NCI-H2171 (cell line): Measurements from ENCODE around the gene ASIC4.

Experiments
- DNase-seq: peaks from one replicate; lab custom pipeline; 2025; lab: John Stamatoyannopoulos, UW

The ASIC4 gene

DNA sequence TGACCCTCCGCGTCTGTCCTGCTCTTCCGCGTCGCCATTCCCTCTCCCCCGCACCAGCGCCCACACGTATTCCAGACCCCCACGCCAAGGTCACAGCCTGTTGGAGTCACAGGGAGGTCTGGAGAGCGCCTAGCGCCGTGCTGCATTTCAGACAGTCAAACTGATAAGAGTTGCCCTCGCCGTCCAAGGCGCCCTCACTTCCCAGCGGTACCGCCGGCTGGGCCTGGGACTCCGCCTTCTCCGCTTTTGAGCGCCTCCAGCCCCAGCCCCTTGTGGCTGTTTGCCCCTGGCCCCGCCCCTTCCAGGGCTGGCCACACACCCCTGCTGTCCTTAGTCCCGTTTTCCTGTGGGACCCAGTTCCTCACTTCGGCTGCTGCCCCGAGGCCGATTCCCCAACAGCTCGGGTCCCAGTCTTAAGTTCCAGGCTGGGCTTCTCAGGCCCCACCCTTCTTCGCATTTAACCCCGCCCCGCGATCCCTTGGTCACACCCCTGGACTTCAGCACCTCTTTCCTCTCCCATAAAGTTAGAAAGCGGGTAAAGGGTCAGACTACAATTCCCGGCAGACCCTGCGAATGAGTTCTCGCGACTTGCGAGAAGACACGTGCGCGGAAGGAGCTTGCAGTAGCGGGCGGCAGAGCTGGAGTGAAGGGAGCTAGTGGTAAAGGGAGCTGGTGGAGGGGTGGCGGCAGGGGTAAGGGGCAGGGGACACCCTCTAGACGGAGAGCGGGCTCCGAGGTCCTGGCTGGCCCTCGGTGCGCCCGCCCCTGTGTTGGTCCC lies 15.8 kb upstream of the ASIC4 start, which contains the start of gene GMPPA:
TSS of gene GMPPA (plus strand) at position 612 of the 778 bp plus-strand sequence. CDS start 1,085 bp downstream, outside the sequence.
- peak; percentile 97 for DNase-seq

DNA sequence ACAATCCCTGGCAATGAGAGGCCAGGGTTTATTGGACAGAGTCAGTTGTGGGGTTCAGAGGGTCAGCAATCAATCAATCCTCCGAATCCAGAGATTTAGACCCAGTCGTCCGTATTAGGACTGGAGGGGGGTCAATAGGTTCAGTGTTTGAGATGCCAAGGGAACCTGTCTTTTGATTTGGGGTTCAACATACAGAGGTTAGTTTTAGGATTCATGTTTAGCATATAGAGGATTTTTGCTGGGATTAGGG lies 15.3 kb upstream of the ASIC4 start:
- DNase-seq = no peak

DNA sequence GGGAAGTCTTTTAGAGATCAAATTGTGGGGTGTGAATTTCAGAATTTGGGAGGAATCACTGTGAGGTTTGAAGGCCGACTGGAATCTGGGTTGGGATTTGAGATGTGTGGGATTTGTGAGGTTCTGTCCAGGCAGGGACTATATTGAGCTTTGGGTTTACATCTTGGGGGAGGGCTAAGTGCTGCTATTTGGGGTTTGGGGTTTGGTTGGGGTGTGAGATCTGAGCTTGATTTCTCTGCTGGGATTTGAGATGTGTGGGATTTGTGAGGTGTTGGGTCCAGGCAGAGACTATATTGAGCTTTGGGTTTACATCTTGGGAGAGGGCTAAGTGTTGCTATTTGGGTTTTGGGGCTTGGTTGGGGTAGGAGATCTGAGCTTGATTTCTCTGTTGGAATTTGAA lies 14.7 kb upstream of the ASIC4 start:
- no peak for DNase-seq

DNA sequence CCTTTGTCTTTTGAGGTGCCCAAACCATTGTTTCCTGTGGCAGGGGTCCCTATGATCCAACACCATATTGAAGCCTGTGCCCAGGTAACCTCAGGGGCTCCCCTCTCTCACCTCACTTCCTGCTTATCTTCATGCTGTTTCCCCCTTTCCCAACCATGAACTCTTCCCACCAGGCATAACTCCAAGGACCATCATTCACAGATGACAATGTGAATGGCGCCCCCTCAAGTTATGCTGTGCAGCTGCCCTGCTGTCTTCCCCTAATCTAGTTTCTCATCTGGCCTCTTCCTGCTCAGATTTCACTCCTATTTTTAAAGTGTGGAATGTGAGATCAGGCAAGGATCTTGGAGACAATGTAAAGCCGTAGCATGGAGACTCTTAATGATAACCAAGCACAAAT lies 14.1 kb upstream of the ASIC4 start:
- DNase-seq = no peak

DNA sequence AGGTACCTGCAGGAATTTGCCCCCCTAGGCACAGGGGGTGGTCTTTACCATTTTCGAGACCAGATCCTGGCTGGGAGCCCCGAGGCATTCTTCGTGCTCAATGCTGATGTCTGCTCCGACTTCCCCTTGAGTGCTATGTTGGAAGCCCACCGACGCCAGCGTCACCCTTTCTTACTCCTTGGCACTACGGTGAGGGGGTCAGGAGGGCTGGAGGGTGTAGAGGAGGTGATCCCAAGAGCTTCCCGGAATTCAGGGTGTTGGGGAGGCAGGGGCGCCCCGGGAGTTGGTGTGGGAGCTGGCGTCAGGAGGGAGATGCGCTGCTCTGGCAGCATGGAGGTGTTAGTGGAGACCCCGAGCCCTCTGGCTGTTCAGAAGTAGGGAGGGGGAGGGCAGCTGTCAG lies 12.4 kb upstream of the ASIC4 start:
- DNase-seq = no peak

DNA sequence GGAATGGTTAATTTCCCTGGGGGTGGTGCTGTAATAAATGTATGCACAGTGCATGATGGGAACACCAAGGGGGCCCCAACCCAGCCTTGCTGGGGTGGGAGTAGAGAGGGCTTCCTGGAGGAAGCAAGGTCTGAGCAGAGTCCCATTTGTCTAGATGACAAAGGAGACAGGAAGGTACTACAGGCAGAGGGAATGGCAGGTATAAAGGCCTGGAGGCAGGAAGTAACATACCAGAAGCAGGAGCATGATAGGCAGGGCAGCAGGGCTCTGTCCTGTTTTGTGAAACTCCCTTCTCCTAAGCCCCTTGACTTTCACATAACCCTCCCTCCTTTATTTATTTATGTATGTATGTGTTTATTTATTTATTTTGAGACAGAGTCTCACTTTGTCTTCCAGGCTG lies 11.7 kb upstream of the ASIC4 start:
- DNase-seq = no peak

DNA sequence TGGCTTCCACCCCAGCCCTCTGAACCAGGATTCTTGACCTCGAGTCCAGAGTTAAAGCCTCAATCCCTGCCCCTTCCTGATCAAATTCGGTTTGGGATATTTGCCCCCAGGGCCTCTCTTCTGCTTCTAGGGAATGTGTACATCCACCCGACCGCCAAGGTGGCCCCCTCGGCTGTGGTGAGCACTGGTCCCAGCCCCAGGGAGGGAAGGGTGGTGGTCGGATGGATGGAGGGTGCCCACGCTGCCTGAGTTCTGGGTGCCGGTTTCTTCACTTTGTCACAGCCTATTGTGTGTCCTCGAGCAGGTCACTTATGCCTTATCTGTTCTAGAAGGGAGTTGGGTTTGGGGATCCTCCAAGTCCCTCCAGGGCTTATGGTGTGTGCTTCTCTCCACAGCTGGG lies 8.7 kb upstream of the ASIC4 start:
- no peak for DNase-seq

DNA sequence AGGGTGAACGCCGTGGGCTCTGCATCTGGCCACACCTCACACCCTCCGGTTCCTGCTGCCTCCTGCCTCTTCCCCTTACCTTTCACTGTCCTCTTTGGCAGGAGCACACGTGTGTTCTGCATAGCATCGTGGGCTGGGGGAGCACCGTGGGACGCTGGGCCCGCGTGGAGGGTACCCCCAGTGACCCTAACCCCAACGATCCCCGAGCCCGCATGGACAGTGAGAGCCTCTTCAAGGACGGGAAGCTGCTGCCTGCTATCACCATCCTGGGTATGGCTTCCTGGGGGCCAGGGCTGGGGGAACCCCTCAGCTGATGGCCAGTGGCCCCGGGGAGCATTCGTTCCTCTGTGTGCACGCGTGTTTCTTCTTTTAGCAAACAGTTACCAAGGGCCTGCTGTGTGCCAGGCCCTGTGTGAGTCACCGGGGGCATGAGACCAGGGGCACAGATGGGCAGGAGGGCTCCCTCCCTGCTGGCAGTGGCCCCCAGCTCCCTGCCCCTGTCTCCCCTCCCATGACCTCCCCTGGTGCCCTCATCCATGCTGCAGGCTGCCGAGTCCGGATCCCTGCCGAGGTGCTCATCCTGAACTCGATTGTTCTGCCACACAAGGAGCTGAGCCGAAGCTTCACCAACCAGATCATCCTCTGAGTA lies 8.0 kb upstream of the ASIC4 start:
- no peak for DNase-seq

- peak; percentile 77 for DNase-seq
Observed at GRCh38 chr2:219506802-219507526, 7.3 kb upstream of the ASIC4 start.

DNA sequence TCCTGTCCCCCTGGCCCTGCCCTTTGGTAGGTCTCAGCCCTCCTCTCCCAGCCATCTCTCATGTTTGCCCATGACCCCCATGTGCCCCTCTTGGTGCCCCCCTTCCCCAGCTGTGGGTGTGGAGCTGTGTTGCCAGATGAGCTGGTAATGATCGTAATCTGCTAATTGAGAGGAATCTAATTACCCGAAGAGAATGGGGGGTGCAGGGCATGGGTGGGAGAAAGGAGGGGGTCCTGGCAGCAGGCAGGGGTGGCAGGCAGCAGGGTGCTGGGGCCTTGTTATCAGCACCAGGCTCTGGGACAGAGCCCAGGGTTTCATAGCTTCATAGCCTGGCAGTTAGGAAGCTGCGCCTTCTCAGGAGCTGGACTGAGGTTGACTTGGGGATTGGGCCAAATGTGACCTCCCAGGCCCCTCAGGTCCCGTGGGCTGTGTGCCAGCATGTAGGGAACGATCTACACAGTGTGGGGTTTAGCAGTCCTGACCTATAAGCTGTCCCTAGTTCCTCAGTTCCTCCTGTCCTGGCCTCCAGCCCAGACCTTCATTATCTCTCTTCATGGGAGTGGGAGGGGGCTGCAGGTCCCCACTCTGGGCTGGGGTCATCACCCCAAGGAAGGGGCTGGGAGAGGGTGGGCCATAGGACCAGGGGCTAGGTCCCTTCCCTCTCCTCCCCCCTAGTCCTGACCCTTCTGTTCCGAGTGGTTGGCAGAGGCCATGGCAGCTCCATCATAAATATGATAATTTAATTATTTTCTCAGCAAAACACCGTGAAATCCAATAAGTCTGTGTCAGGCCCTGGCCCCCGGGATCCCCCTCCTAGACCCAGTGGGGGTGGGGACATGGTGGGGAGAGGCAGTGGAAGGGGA lies 6.5 kb upstream of the ASIC4 start:
- DNase-seq = no peak

DNA sequence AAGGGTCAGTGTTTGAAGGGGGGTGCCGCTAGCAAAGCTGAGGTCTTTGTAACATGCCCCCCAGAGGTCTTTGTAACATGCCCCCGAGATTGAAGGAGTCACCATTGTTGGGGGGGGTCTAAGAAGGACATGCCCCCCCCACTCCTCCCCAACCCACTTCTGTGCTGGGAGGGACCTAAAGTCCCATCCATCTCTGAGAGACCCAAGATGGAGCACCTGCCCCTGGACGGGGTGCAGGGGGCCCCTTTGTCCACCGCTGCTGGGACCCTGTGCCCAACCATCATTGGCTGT lies 5.9 kb upstream of the ASIC4 start:
- DNase-seq = no peak

DNA sequence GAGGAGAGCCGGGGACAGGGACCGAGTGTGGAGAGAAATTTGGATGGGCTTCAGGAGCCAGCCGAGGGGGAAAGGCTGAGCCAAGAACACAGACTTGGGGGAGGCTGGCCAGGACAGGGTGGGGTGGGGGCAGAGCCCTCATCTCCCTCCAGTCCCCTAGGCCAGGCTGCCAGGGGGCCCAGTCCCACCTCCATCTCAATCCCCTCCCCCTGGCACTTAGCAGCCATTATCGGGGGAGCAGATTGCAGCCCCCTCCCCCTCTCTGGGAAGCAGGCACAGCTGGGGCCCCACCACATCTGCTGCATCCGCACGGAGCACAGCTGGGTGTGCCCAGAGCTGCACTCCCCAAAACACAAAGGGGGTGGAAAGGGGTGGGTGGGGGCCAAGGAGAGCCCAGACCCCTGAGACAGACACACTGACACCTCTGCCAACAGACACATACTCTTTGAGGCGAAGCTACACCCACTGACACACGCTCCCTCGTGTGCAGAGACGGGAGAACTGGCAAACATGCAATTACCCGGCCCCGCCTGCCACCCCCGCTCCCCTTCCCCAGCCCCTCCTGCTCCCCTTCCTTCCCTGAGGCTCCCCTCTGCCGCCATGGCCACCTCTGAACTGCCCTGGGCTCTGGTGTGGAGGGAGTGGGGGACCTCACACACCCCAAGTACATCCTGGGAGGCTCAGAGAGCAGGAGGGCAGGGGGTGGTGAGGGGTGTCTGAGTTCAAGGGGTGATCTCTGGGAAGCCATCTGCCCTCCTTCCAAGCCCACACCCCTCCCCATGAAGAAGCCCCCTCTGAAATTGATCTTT lies 5.1 kb upstream of the ASIC4 start:
- peak; percentile 62 for DNase-seq

DNA sequence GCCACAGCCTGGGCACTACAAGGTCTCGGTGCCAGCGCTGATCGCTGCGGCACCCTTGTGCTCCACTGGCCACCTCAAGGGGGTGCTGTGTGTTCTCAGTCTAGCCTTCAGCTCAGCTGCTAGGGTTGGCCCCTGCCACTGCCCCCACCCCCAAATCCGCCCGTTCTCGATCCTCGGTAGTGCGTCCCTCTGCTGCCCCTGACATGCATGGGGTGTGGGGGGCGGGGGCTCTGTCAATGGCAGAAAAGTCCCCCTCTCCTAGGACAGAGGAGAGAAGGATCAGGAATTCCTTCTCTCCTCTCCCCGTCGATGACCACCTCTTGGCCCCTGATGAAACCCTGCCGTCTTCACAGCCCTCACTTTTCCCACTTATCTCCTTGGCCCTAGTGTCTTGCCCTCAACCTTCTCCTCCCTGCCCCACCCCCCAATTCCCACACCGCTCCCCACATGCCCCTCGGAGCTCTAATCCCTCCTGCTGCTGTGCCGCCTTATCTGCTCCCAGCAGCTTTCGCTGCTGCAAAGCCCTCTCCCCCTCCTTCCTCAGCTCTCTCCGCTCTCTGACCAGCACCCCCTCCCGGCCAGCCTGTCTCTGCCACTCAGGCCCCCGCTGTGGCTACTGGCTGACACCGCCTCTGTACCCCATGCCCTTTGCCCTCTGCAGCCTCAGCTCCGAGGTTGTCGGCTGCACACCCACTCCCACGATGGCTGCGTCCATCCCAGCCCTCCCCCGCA lies 4.3 kb upstream of the ASIC4 start:
- DNase-seq = peak; percentile 38

DNA sequence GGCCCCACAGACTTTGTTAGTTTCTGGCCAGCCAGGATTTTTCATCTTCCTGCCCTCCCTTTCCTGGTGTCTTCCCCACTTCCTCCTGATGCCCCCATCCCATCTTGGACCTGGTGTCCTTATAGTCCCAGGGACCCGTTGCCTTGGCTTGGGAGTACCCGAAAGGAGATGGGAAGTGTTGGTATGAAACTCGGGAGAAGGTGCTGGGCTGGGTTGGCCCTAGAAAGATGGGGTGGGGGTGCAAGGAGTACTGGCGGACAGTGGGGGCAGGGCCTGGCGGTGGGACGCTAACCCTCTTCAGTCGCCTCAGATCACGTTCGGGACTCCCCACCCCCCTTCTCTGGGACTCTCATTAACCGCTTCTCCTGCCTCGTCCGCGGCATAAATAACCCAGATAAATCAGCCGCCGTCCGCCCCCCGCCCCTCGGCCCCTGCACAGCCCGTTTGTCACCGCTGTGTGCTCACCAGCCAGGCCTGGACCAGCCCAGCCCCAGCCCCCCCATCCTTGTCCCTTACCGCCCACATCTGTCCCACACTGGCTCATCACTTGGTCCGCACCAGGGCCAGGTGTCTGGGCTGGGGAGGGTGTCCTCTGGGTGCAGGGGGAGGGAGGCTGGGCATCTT lies 3.7 kb upstream of the ASIC4 start:
- DNase-seq = no peak

DNA sequence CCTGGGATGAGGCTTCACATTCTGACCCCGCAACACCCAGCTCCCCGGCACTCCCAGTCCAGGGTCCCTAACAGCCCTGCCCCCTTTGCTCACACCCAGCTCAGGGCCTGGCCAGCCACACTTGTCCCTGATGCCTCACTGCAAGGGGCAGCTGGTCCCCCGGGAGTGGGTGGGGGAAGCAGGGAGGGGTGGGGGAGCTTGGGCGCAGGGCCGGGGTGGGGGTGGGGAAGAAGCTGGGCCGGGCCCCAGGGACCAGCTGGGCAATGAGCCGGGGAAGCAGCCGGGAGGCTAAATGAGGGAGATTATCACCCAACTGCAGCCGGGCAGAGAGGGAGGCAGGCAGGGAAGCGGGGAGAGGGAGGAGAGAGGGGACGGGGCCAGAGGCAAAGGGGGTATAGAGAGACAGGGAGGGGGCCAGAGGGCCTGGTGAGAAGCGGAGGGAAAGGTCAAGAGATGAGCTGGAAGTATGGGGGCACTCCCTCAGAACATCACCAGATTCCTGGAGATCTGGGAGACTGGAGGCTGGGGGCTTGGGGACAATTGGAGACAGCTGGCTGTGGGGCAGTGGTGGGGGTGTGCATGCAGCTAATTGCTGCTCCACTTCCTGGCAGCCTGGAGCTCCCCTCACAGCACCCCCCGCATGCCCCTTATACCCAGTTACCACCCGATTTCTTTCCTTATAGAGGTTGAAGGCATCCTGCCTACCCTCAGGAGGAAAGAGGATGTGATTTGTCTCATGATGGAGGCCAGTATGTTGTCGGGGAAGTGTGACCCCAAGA lies 2.5 kb upstream of the ASIC4 start:
- DNase-seq = peak; percentile 62

GRCh38 chr2:219512524-219513216 lies 1.6 kb upstream of the ASIC4 start:
- no peak for DNase-seq

DNA sequence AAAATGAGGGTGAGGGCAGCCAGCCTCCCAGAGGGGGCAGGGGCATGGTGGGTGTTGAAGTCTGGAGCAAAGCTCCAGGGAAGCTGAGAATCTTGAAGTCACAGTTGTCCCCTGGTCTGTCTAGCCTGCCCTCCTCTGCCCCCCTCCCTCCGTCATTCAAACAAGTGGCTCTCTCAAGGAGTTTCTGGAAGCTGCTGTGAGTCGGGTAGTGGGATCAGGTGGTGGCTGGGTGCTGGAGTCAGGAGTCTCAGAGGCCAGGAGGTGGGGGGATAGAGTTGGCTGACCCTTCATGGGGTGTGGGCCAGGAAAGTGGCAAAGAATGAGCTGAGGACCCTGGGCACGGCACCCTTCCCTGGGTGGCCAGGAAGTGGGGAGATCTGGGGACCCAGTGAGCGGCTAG lies 495 bp upstream of the ASIC4 start:
- no peak for DNase-seq

GRCh38 chr2:219514836-219515235 lies 554 bp downstream of the ASIC4 start:
- DNase-seq = no peak
